Liver (tissue), 9 donors: ENCODE data around the gene DOCK9. TPM values are rescaled to one million over a fixed set of nuclear protein-coding genes. Genes with fewer than 3 reads are reported as not detected.

Experiments used
- DNase-seq: peaks from one replicate; pipeline ENCODE4 v3.0.0-alpha.2; 2017; ENCODE audit warnings: low spot score
- H3K27ac ChIP-seq, 2 donors: one replicate each; pipeline ENCODE4 v1.7.0; 2013; ENCODE audit warnings: inconsistent platforms in 2 of 2, low read length in 2 of 2, control low read depth in 1 of 2, low read depth in 1 of 2, mild to moderate bottlenecking in 1 of 2
- H3K27me3 ChIP-seq, 4 donors: one replicate each; pipeline versions ENCODE4 v1.6.1 to v1.7.0; 2013; ENCODE audit warnings: low read length in 3 of 4, inconsistent platforms in 1 of 4, mild to moderate bottlenecking in 1 of 4, moderate library complexity in 1 of 4; ENCODE audit not compliant: control insufficient read depth in 4 of 4, insufficient read depth in 4 of 4
- H3K36me3 ChIP-seq, 4 donors: one replicate each; pipeline versions ENCODE4 v1.6.1 to v1.7.0; 2013; ENCODE audit warnings: low read length in 3 of 4, mild to moderate bottlenecking in 3 of 4, low read depth in 1 of 4, moderate library complexity in 1 of 4; ENCODE audit not compliant: control insufficient read depth in 4 of 4, insufficient read depth in 3 of 4
- H3K4me1 ChIP-seq, 4 donors: one replicate each; pipeline versions ENCODE4 v1.6.1 to v1.7.0; 2013; ENCODE audit warnings: low read length in 3 of 4, mild to moderate bottlenecking in 3 of 4, moderate library complexity in 1 of 4; ENCODE audit not compliant: control insufficient read depth in 4 of 4, insufficient read depth in 4 of 4
- H3K4me3 ChIP-seq, 3 donors: one replicate each; pipeline versions ENCODE4 v1.6.1 to v1.7.0; 2013; ENCODE audit warnings: low read length in 3 of 3, control low read depth in 1 of 3, low read depth in 1 of 3, mild to moderate bottlenecking in 1 of 3
- H3K9ac ChIP-seq, 2 donors: one replicate each; pipeline ENCODE4 v1.7.0; 2013; ENCODE audit warnings: low read length in 2 of 2, mild to moderate bottlenecking in 2 of 2, moderate library complexity in 2 of 2, control low read depth in 1 of 2, low read depth in 1 of 2
- H3K9me3 ChIP-seq, 4 donors: one replicate each; pipeline versions ENCODE4 v1.6.1 to v1.7.0; 2013; ENCODE audit warnings: low read length in 3 of 4; ENCODE audit not compliant: control insufficient read depth in 4 of 4
- ATF3 ChIP-seq: IDR thresholded peaks from 2 replicates; pipeline ENCODE4 v1.6.1; 2016; ENCODE audit warnings: antibody characterized with exemption
- EGR1 ChIP-seq, 2 donors: IDR thresholded peaks; 2 replicates each; pipeline ENCODE4 v1.6.1; 2016 to 2018; ENCODE audit warnings: antibody characterized with exemption in 2 of 2, low read depth in 2 of 2
- FOXA1 ChIP-seq: IDR thresholded peaks from 2 replicates; pipeline ENCODE4 v1.6.1; 2016; ENCODE audit warnings: antibody characterized with exemption
- FOXA2 ChIP-seq: IDR thresholded peaks from 2 replicates; pipeline ENCODE4 v1.6.1; 2016; ENCODE audit warnings: antibody characterized with exemption
- GABPA ChIP-seq, 2 donors: IDR thresholded peaks in 1 of 2; conservative IDR thresholded peaks in 1 of 2; 2 replicates each; pipeline ENCODE4 v1.6.1; 2016; ENCODE audit warnings: antibody characterized with exemption in 2 of 2, mild to moderate bottlenecking in 1 of 2, moderate library complexity in 1 of 2
- HNF4A ChIP-seq, 2 donors: conservative IDR thresholded peaks; 2 replicates each; pipeline ENCODE4 v1.6.1; 2016; ENCODE audit warnings: antibody characterized with exemption in 2 of 2, mild to moderate bottlenecking in 2 of 2
- HNF4G ChIP-seq: IDR thresholded peaks from 2 replicates; pipeline ENCODE4 v1.6.1; 2016; ENCODE audit warnings: antibody characterized with exemption
- JUND ChIP-seq, 2 donors: IDR thresholded peaks; 2 replicates each; pipeline ENCODE4 v1.6.1; 2016; ENCODE audit warnings: antibody characterized with exemption in 2 of 2
- NR2F2 ChIP-seq: IDR thresholded peaks from 2 replicates; pipeline ENCODE4 v1.6.1; 2016; ENCODE audit warnings: antibody characterized with exemption
- RAD21 ChIP-seq, 2 donors: IDR thresholded peaks; 2 replicates each; pipeline ENCODE4 v1.6.1; 2016; ENCODE audit warnings: antibody characterized with exemption in 2 of 2, mild to moderate bottlenecking in 2 of 2
- REST ChIP-seq: IDR thresholded peaks from 2 replicates; pipeline ENCODE4 v1.6.1; 2016; ENCODE audit warnings: antibody characterized with exemption, mild to moderate bottlenecking
- RXRA ChIP-seq, 2 donors: IDR thresholded peaks; 2 replicates each; pipeline ENCODE4 v1.6.1; 2017 to 2018; ENCODE audit warnings: antibody characterized with exemption in 2 of 2, mild to moderate bottlenecking in 1 of 2
- SP1 ChIP-seq: IDR thresholded peaks from 2 replicates; pipeline ENCODE4 v1.6.1; 2018; ENCODE audit warnings: antibody characterized with exemption, mild to moderate bottlenecking
- TAF1 ChIP-seq: conservative IDR thresholded peaks from 2 replicates; pipeline ENCODE4 v1.6.1; 2016; ENCODE audit warnings: antibody characterized with exemption, mild to moderate bottlenecking
- YY1 ChIP-seq: IDR thresholded peaks from 2 replicates; pipeline ENCODE4 v1.6.1; 2016; ENCODE audit warnings: antibody characterized with exemption, mild to moderate bottlenecking
- ZBTB33 ChIP-seq: IDR thresholded peaks from 2 replicates; pipeline ENCODE4 v1.6.1; 2016; ENCODE audit warnings: antibody characterized with exemption
- WGBS: extraction: QIAGEN DNeasy Blood & Tissue Kit; methylation state at CpG from one replicate; pipeline ENCODE4 v1.1.7; 2013; 5-methylcytosine and 5-hydroxymethylcytosine counted together
- polyA plus RNA-seq, 2 donors: library from polyadenylated mRNA; stranded (reverse) in 1 of 2; unstranded in 1 of 2; fragments of 200-250 nt in 1 of 2; fragments of >200 nt in 1 of 2; fragmentation: Nextera tagmentation in 1 of 2; extraction: Ambion mirVana in 1 of 2; gene quantifications; one replicate each; pipeline versions ENCODE4 v1.2.1 to v1.2.3, GENCODE V29; 2013 to 2015
- total RNA-seq, 2 donors: library from RNA; depleted of rRNA; stranded (reverse); fragments of >200 nt; gene quantifications; one replicate each; pipeline ENCODE4 v1.2.3, GENCODE V29; 2014
- TF ChIP-seq, protein P1 (sequence below): IDR thresholded peaks from 2 replicates; pipeline ENCODE4 v1.6.1; 2016; ENCODE audit warnings: antibody characterized with exemption
- donor health status: healthy.
- donor health status: healthy.
- donor health status: healthy.
- donor health status: healthy.
- donor health status: healthy.

Gene DOCK9
- total and polyA plus RNA-seq, 4 donors, result 5.4 to 31.3 (median 10.6) TPM

- Histone ChIP-seq H3K36me3 (no peaks in the 10 kb centered on the region), H3K9ac (no peak overlapping the region), H3K4me1 (peaks cover 0 to 10% (median 5%) of the 10 kb centered on the region in 4 donors), H3K27me3 (no peaks in the 10 kb centered on the region), H3K9me3 (no peaks in the 10 kb centered on the region), H3K27ac (no peak overlapping the region), H3K4me3 (no peak overlapping the region)
- DNase-seq, result no peak
- WGBS, result 92% methylated on average over 4 of the region's 4 CpGs
- TF ChIP-seq RAD21 (IDR thresholded peaks at IDR 0.05) (no peak), FOXA2 (no peak), SP1 (no peak), JUND (IDR thresholded peaks at IDR 0.05) (no peak), TAF1 (no peak), HNF4G (no peak), GABPA (IDR thresholded peaks at IDR 0.05 in 1 of 2, conservative IDR thresholded peaks at IDR 0.05 in 1 of 2) (no peak), NR2F2 (no peak), EGR1 (IDR thresholded peaks at IDR 0.05; ENCODE audit: low read depth in 2 of 2) (no peak), RXRA (IDR thresholded peaks at IDR 0.05) (no peak), FOXA1 (no peak)
- TF ChIP-seq, protein P1, sequence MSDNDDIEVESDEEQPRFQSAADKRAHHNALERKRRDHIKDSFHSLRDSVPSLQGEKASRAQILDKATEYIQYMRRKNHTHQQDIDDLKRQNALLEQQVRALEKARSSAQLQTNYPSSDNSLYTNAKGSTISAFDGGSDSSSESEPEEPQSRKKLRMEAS, result no peak
Measured at GRCh38 chr13:98972627-98973026, 5.2 kb downstream of the DOCK9 start.

GRCh38 chr13:98972059-98972458, 5.8 kb downstream of the DOCK9 start:
- Histone ChIP-seq H3K9me3 (no peaks in the 10 kb centered on the region), H3K9ac (no peak overlapping the region), H3K36me3 (no peaks in the 10 kb centered on the region), H3K27ac (no peak overlapping the region), H3K4me3 (no peak overlapping the region), H3K4me1 (peaks cover 0 to 6% (median 3%) of the 10 kb centered on the region in 4 donors), H3K27me3 (no peaks in the 10 kb centered on the region)
- DNase-seq, result no peak
- 77% methylated on average over 3 of the region's 3 CpGs for WGBS
- TF ChIP-seq JUND (IDR thresholded peaks at IDR 0.05) (no peak), RAD21 (IDR thresholded peaks at IDR 0.05) (no peak), YY1 (no peak), HNF4A (conservative IDR thresholded peaks at IDR 0.05) (no peak), NR2F2 (no peak), SP1 (no peak), FOXA1 (no peak), FOXA2 (no peak), EGR1 (IDR thresholded peaks at IDR 0.05; ENCODE audit: low read depth in 2 of 2) (no peak)
- TF ChIP-seq, protein P1, result no peak

- no peaks in the 10 kb centered on the region for H3K9me3 ChIP-seq
- 95% methylated on average over 5 of the region's 5 CpGs for WGBS
- no peak overlapping the region for H3K4me3 ChIP-seq
- DNase-seq, result no peak
- H3K9ac ChIP-seq, result no peak overlapping the region
- H3K36me3 ChIP-seq, result no peaks in the 10 kb centered on the region
- H3K27me3 ChIP-seq, result no peaks in the 10 kb centered on the region
- no peak for TF ChIP-seq REST
- no peak for TF ChIP-seq FOXA1
- no peak for TF ChIP-seq ZBTB33
- TF ChIP-seq FOXA2, result no peak
- no peak for TF ChIP-seq ATF3
- TF ChIP-seq HNF4A (conservative IDR thresholded peaks at IDR 0.05), result no peak
- TF ChIP-seq RXRA (IDR thresholded peaks at IDR 0.05), result no peak
- no peak for TF ChIP-seq JUND (IDR thresholded peaks at IDR 0.05)
- TF ChIP-seq RAD21 (IDR thresholded peaks at IDR 0.05), result no peak
- no peak for TF ChIP-seq EGR1 (IDR thresholded peaks at IDR 0.05; ENCODE audit: low read depth in 2 of 2)
- no peak for TF ChIP-seq YY1
- TF ChIP-seq TAF1, result no peak
- no peak overlapping the region for H3K27ac ChIP-seq
- H3K4me1 ChIP-seq, result no peaks in the 10 kb centered on the region
Measured at GRCh38 chr13:98970330-98970729, 7.5 kb downstream of the DOCK9 start.
